ENCODE measurements around the gene IPCEF1. TPM values are rescaled to one million over a fixed set of nuclear protein-coding genes. Genes with fewer than 3 reads are reported as not detected.

The IPCEF1 gene
- total RNA-seq, 2 donors from 2014 or later: 3.0 to 5.7 TPM

- WGBS, 2 donors: 86 to 93% methylated on average over 8 of the region's 8 CpGs
- no peaks in the 10 kb centered on the region for H3K36me3 ChIP-seq (replicated peaks in 1 of 2; ENCODE audit: insufficient read depth in 1 of 2, low read depth in 2 of 2)
- H3K27ac ChIP-seq: no peak overlapping the region
- no peak for ATAC-seq
- no peaks in the 10 kb centered on the region for H3K4me1 ChIP-seq
- H3K4me3 ChIP-seq: no peak overlapping the region
- H3K9me3 ChIP-seq: no peaks in the 10 kb centered on the region
- H3K27me3 ChIP-seq: no peaks in the 10 kb centered on the region
- TF ChIP-seq CTCF (IDR thresholded peaks at IDR 0.05) (no peak), POLR2A (IDR thresholded peaks at IDR 0.05) (no peak)
- intact Hi-C loops (cut with DNase I): no loop called here
- no peak for DNase-seq
Measured at GRCh38 chr6:154354265-154354777, 2.3 kb downstream of the IPCEF1 start.

- Histone ChIP-seq H3K27ac (no peak overlapping the region), H3K9me3 (no peaks in the 10 kb centered on the region), H3K4me1 (no peaks in the 10 kb centered on the region), H3K36me3 (replicated peaks in 1 of 2; ENCODE audit: insufficient read depth in 1 of 2, low read depth in 2 of 2) (no peaks in the 10 kb centered on the region), H3K27me3 (no peaks in the 10 kb centered on the region), H3K4me3 (no peak overlapping the region)
- no peak for ATAC-seq
- TF ChIP-seq CTCF (IDR thresholded peaks at IDR 0.05) (no peak), POLR2A (IDR thresholded peaks at IDR 0.05) (no peak)
- DNase-seq: no peak
- intact Hi-C loops (cut with DNase I): no loop called here
- WGBS, 2 donors: 71 to 78% methylated on average over 1 of the region's 1 CpG
Measured at GRCh38 chr6:154353626-154354025, 3.0 kb downstream of the IPCEF1 start.

GRCh38 chr6:154352898-154353585 is 3.6 kb downstream of the IPCEF1 start:
- Histone ChIP-seq H3K4me3 (no peak overlapping the region), H3K4me1 (no peaks in the 10 kb centered on the region), H3K36me3 (replicated peaks in 1 of 2; ENCODE audit: insufficient read depth in 1 of 2, low read depth in 2 of 2) (no peaks in the 10 kb centered on the region), H3K27me3 (no peaks in the 10 kb centered on the region), H3K9me3 (no peaks in the 10 kb centered on the region), H3K27ac (no peak overlapping the region)
- DNase-seq: no peak
- WGBS, 2 donors: 89 to 92% methylated on average over 15 of the region's 15 CpGs
- TF ChIP-seq POLR2A (IDR thresholded peaks at IDR 0.05) (no peak), CTCF (IDR thresholded peaks at IDR 0.05) (no peak)
- intact Hi-C loops (cut with DNase I): no loop called here
- no peak for ATAC-seq

GRCh38 chr6:154350293-154350692 is 6.3 kb downstream of the IPCEF1 start:
- Histone ChIP-seq H3K27me3 (no peaks in the 10 kb centered on the region), H3K9me3 (no peaks in the 10 kb centered on the region), H3K4me3 (no peak overlapping the region), H3K4me1 (no peaks in the 10 kb centered on the region), H3K36me3 (replicated peaks in 1 of 2; ENCODE audit: insufficient read depth in 1 of 2, low read depth in 2 of 2) (no peaks in the 10 kb centered on the region), H3K27ac (no peak overlapping the region)
- 78 to 86% methylated on average over 3 of the region's 3 CpGs for WGBS, 2 donors
- TF ChIP-seq CTCF (IDR thresholded peaks at IDR 0.05): no peak
- no peak for TF ChIP-seq POLR2A (IDR thresholded peaks at IDR 0.05)
- no peak for DNase-seq
- intact Hi-C loops (cut with DNase I): no loop called here
- ATAC-seq: no peak

- H3K4me1 ChIP-seq: peaks cover 7% of the 10 kb centered on the region
- intact Hi-C loops (cut with DNase I): no loop called here
- no peaks in the 10 kb centered on the region for H3K36me3 ChIP-seq (replicated peaks in 1 of 2; ENCODE audit: insufficient read depth in 1 of 2, low read depth in 2 of 2)
- no peak for TF ChIP-seq CTCF (IDR thresholded peaks at IDR 0.05)
- TF ChIP-seq POLR2A (IDR thresholded peaks at IDR 0.05): no peak
- H3K27ac ChIP-seq: no peak overlapping the region
- ATAC-seq (no peak), DNase-seq (no peak)
- H3K9me3 ChIP-seq: no peaks in the 10 kb centered on the region
- 95 to 98% methylated on average over 6 of the region's 6 CpGs for WGBS, 2 donors
- H3K4me3 ChIP-seq: no peak overlapping the region
- no peaks in the 10 kb centered on the region for H3K27me3 ChIP-seq
Measured at GRCh38 chr6:154347981-154348380, 8.6 kb downstream of the IPCEF1 start.
